Breast epithelium (tissue), 3 donors: ENCODE results near the gene DTL.

Experiments
- POLR2AphosphoS5 ChIP-seq, 3 donors: sonication (generic); formaldehyde crosslinking; IDR thresholded peaks; one replicate each; pipeline ENCODE4 v1.6.1; 2017; ENCODE audit warnings: antibody characterized with exemption in 3 of 3
- TF ChIP-seq, protein P1 (sequence below), 3 donors: fragments of 450-650 bp; IDR thresholded peaks; one replicate each; pipeline ENCODE4 v1.5.1; 2016 to 2017; ENCODE audit warnings: antibody characterized with exemption in 3 of 3, mild to moderate bottlenecking in 3 of 3, moderate library complexity in 3 of 3

DNA sequence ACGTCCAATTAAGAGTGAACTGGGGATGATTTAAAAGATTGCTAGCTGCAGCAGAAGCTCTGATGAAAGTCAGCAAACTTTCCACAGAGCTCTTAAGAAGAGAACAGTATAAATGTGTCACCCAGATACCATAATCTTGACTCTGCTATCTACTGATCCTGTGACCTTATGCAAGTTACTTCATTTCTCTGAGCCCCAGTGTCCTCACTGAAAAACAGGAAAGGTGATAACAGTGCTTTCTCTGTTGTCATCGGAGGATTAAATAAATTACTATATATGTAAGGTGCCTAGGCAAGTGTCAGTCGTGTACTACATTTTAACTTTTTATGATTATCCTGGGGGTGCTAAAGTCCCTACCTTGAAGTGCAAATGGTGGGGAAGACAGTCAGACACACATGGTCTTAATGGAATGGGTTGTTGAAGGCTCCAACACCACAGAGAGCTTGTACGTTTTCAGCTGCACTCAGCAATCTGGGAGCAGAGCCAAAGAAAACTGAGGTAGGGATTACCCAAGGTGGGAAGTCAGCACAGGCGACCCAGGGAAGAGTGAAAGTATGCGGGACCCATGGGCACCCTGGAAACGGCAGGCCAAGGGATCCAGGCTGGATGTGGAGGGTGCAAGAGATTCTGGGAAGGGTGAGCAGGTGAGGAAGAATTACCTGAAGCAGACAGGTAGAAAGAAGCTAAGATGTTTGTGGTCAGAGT lies 82.8 kb downstream of the DTL start:
- TF ChIP-seq, protein P1, sequence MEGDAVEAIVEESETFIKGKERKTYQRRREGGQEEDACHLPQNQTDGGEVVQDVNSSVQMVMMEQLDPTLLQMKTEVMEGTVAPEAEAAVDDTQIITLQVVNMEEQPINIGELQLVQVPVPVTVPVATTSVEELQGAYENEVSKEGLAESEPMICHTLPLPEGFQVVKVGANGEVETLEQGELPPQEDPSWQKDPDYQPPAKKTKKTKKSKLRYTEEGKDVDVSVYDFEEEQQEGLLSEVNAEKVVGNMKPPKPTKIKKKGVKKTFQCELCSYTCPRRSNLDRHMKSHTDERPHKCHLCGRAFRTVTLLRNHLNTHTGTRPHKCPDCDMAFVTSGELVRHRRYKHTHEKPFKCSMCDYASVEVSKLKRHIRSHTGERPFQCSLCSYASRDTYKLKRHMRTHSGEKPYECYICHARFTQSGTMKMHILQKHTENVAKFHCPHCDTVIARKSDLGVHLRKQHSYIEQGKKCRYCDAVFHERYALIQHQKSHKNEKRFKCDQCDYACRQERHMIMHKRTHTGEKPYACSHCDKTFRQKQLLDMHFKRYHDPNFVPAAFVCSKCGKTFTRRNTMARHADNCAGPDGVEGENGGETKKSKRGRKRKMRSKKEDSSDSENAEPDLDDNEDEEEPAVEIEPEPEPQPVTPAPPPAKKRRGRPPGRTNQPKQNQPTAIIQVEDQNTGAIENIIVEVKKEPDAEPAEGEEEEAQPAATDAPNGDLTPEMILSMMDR (IDR thresholded peaks at IDR 0.05) = no peak
- TF ChIP-seq POLR2AphosphoS5 (IDR thresholded peaks at IDR 0.05) = no peak
